HG02981 (cell line): ENCODE measurements around the gene UTP14A.
"Not testable (repeated sequence)": the region's sequence is repeated elsewhere in the genome, so short reads cannot be mapped to it uniquely, and the experiment has no call there.

Source experiments
- ATAC-seq: cut with Tn5 transposase; IDR thresholded peaks from one replicate; pipeline ENCODE4 v1.9.1; 2021; ENCODE audit warnings: mild to moderate bottlenecking, moderate library complexity; ENCODE audit not compliant: unreplicated experiment

Gene UTP14A, protein sequence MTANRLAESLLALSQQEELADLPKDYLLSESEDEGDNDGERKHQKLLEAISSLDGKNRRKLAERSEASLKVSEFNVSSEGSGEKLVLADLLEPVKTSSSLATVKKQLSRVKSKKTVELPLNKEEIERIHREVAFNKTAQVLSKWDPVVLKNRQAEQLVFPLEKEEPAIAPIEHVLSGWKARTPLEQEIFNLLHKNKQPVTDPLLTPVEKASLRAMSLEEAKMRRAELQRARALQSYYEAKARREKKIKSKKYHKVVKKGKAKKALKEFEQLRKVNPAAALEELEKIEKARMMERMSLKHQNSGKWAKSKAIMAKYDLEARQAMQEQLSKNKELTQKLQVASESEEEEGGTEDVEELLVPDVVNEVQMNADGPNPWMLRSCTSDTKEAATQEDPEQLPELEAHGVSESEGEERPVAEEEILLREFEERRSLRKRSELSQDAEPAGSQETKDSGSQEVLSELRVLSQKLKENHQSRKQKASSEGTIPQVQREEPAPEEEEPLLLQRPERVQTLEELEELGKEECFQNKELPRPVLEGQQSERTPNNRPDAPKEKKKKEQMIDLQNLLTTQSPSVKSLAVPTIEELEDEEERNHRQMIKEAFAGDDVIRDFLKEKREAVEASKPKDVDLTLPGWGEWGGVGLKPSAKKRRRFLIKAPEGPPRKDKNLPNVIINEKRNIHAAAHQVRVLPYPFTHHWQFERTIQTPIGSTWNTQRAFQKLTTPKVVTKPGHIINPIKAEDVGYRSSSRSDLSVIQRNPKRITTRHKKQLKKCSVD

DNA sequence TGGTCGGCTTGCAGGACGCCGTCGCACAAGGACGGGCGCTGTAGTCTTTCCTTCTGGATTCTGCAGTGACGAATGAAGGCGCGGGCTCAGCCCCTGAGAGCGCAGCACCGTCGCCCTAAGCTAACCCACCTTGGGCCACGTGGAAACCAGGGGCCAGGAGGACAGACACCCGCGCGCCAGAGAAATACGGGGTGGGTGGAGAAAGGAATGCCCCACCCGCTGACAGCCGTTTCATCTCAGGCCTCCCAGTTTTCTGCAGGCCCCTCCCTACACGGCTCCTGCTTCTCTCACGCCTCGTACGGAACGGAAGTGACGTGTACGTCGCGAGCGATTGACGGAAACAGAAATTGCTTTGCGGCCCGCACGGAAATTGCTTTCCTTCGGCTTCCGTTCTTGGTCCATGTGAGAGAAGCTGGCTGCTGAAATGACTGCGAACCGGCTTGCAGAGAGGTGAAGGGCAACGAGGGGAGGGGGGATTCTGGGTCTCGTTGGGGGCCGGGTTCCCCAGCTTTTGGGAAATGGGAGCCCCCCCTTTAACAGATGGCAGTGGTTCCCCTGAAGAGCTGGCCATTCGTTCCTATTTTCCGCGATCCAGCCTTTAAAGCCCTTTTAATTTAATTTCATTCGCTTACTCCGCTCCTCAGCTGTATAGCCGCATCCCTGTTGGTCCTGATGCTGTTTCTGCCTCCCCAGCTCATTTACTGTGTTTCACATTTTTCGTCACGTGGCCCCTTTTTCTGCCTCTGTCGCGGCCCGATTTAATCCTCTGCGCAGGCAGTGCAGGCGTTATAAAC is at the start of gene UTP14A:
UTP14A (plus strand) TSS at position 378 of the 794 bp plus-strand sequence; CDS start at position 425, 47 bp downstream.
- ATAC-seq = peak; percentile 95

DNA sequence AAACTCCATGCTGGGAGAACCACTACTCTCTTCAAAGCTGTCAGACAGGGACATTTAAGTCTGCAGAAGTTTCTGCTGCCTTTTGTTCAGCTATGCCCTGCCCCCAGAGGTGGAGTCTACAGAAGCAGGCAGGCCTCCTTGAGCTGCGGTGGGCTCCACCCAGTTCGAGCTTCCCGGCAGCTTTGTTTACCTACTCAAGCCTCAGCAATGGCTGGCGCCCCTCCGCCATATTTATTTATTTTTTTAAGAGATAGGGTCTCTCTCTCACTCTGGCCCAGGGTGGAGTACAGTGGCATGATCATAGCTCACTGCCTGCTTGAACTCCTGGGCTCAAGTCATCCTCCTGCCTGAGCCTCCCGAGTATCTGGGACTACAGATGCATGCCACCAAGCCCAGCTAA is 46.8 kb upstream of the UTP14A start:
- not testable (repeated sequence) for ATAC-seq

DNA sequence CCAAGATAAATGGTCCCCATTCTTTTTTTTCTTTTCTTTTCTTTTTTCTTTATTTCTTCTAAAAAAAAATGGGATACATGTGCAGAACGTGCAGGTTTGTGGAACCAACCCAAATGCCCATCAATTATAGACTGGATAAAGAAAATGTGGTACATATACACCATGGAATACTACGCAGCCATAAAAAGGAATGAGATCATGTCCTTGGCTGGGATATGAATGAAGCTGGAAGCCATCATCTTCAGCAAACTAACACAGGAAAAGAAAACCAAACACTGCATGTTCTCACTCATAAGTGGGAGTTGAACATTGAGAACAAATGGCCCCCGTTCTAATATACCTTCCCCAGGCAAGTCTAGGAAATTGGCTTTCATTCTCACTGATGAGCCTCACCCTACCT is 39.6 kb upstream of the UTP14A start:
- not testable (repeated sequence) for ATAC-seq

DNA sequence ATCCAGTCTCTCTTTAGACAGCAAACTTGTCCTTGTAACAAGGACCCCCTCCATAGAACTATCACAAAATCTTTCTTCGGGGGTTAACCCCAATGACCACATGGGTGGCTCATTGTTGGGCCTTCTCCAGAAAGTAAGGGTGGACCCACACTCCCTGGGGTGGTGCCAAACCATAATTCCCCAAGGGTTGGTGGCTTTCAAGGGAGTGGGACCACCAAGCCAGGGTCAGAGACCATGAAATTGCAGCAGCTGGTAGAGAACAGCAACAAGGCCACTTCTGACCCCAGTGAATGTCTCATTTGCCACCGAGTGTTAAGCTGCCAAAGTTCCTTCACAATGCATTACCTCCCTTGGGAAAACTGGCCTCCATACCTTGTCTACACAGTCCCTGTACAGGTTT is 33.4 kb upstream of the UTP14A start:
- no peak for ATAC-seq

DNA sequence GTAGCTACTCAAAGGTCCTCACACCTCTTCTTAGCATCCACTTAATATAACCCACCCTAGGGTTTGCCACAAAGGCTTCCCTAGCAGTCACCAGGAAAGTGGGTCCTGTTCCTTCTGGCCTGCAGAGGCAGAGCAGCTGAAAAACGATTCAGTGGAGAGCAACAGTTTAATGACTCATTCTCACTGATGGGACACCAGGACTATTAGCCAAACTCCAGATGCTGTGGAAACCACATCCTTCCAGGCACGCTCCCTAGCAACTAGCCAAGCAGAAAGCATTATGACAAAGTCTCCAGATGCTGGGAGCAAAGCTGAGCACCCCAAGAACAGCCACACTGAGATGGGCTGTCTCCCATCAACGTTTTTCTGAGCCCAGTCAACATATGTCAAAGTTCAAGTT is 30.3 kb upstream of the UTP14A start:
- ATAC-seq = no peak

DNA sequence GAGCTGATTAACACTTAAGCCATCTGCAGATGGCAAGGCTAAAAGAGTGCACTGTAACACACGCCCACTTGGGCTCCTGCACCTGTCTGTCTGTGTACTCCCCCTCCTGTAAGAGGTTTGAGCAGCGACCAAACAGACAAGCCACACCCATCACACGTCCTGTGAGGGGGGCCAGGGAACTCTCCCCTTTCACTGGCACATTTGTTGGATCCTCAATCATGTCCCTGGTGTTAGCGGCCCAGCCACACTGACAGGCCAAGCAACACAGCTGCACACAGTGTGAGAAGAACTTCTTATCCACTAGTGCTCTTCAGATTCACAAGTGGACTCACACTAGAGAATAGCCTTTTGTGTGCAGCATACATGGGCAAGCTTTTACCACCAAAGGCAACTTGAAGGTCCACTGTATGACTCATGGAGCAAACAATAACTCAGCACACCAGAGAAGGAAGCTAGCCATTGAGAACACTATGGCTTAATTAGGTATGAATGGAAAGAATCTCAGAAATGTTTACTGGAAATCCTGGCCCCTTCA is 29.1 kb upstream of the UTP14A start:
- ATAC-seq = no peak

DNA sequence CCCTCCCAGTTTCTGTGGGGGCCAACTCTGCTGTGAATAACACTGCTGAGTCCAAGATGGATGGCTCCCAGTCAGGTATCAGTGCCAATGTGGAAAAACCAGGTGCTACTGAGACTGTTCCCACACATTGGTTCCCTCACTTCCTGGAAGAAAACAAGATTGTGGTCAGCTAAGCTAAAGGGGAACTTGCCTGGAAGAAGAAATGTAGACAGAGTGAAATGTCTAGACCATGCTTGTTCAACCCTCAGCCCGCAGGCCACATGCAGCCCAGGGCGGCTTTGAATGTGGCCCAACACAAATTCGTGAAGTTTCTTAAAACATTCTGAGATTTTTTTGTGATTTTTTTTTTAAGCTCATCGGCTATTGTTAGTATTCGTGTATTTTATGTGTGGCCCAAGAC is 28.6 kb upstream of the UTP14A start:
- ATAC-seq = no peak

DNA sequence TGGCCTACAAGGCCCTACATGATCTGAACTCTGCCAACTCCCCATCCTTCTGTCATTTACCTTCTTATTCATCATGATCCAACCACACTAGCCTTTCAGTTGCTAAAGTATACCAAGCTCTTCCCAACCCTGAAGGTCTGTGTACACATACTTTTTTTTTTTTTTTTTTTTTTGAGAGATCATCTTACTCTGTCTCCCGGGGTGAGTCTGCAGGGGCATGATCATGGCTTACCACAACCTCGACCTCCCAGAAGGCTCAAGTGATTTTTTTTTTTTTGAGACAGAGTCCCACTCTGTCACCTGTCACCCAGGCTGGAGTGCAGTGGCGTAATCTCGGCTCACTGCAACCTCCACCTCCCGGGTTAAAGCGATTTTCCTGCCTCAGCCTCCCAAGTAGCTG is 5.9 kb upstream of the UTP14A start:
- no peak for ATAC-seq

DNA sequence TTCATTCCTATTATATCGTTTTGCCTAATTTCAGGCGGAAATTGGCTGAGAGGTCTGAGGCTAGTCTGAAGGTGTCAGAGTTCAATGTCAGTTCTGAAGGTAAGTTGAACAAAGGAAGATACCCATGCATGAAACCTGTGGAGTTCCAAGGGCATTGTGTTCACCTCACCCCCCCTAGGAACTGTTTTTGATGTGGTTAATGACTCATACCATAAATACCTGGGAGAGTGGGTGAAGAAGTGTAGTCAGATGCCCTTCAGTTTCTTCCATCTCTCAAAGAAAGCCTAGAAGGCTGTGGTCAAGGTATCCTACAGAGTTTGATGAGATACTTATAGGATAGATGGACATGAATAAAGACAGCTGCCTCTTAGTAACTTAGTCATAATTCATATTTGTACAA is 2.7 kb downstream of the UTP14A start:
- no peak for ATAC-seq

DNA sequence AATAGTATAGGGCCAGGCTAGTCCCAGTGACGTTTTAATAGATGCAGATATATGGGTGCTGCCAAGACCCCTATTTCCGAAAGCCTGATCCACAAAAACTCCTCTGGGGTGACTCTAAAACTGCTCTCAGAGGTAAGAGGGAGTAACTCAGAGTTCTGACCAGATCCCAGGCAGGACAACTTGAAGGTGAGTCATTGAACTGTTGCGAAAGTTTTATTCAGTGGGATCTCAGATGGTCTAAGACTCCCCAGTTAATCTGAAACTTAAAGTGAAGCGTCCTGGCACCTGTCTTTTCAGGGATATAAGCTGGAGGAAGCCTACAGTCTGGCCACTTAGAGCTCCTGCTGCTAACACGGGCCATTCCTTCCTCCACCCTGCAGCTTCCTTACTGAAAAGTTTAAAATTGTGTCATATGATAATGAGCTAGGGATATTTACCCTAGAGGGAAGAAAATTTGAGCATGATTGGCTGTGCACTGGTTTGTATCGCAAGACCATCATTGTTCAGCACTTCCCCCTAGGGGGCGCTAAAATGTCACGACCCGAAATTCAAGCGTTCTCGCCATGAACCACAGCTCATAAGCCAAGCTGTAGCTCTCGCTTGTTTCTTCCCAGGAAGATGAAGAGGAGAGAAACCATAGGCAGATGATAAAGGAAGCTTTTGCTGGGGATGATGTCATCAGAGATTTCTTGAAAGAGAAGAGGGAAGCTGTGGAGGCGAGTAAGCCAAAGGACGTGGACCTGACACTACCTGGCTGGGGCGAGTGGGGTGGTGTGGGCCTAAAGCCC is 19.5 kb downstream of the UTP14A start:
- no peak for ATAC-seq

DNA sequence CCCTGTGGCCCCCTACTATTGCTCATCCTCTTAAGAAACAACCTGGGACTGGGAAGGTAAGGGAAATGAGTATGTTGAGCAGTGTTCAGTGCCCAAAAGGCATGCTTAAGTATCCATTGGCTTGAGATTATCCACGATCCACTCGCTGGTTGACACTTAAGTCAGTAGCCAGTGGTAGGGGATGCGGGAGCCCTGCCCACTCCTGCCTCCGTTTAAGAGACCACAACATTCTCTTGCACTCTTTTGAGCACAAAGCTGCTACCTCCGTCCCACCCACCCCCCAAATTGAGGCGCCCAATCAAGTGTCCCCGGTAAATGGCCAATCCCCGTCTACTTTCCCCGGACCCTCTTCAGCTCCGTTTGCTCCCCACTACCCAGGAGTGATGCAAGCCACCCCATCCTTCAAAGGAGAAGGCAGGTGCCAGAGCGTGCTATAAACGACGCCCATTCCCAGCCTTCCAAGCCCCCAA is 25.0 kb downstream of the UTP14A start:
- ATAC-seq = peak; percentile 3

DNA sequence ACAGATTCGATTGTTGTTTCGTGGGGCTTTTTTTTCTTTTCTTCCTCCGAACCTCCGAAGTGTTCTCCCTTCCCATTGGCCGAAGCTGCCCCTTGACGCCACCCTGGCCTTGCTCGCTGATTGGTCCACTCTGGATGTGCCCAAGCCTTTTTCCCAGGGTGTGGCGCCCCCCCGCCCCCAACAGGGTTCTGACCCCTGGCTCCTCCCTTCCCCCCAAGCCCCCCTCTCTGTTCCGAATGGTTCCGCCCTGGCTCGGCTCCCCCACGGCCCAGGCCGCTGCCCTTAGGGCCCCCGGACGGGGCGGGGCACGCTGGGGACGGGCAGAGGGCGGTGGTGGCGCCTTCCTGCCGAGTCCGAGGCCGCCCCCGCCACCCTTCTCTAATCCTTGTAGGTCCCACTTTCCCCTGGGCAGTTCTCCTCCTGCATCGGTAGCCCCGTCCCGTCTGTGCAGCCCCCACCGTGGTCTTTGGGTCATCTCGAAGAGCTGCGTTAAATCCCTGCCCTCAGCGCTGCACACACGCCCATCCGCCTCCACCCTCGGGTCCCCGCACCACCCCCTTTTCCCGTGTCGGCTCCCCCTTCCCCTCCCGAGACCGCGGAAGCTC is 25.5 kb downstream of the UTP14A start:
- ATAC-seq = peak; percentile 64

DNA sequence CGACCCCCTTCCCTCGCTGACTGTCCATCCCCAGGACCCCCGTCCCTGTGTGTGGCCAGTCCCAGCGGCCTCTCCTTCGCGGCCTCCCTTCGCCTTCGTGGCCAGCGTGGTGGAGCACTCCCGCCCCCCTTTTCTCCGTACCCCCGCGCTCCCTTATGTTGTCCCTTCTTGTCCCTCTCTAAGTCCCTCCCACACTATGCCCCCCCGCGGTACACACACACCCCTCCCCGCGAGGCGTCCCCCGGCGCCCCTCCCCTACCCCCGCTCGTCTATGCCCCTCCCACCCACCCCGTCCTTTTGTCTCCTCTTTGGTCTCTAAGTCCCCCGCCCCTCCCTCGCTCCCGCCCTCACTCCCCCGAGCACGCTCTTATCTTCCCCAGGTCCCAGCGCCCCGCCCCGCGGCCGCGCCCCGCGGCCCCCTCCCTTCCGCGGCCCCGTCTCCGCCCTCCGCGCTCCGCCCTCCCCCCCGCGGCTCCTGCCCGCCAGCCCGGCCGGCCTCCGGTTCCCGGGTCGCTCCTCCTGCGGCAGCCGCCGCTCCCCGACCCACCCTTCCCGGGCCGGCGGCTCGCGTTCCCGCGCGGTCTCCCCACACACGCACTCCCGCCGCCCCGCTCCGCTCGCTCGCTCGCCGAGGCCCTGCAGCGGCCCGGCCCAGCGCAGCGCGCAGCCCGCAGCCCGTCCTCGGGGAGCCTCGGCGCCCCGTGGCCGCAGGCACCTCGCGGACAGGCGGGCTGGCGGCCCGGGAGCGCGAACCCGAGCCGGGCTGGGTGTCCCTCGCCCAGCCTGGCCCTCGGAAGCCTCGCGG is 26.3 kb downstream of the UTP14A start:
- peak; percentile 64 for ATAC-seq

DNA sequence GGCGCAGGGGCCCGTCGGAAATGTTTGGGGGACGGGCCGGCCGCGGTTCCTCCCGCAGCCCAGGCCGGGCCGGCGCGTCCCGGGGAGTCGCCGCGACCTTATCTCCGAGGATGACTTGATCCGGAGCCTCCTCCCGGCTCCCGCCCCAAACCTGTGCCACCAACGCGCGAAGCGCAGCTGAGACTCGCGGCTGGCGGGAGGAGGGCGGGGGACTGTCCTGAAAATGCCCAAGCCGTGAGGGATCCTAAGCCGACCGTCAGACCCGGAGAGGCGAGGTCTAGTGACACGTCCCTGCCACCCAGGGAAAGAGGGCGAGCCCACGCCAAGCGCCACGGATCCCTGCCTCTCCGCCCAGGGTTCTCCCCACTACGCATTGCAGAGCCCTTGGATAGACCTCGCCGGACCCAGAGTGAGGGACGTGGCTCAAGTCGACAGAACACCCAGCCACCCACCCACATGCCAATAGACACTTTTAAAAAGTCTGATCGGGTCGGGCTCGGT is 26.9 kb downstream of the UTP14A start:
- ATAC-seq = peak; percentile 4

DNA sequence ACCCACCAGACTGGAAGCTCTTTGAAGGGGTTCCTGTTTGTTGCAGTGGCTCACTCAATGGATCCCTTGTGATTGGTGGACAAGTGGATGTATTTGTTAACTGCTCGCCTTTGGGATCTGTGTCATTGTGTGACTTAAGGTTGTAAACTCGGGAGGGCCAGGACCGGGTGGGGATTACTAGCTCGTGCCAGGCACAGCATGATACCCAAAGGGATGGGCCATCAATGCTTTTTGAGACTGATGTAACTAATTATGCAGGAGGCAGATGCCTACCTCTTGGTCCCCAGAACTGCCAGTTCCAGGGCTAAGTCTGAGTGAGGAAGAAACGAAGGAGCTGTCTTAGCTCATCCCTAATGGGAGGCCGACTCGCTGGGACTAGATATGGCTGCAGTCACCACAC is 27.7 kb downstream of the UTP14A start:
- ATAC-seq = no peak

DNA sequence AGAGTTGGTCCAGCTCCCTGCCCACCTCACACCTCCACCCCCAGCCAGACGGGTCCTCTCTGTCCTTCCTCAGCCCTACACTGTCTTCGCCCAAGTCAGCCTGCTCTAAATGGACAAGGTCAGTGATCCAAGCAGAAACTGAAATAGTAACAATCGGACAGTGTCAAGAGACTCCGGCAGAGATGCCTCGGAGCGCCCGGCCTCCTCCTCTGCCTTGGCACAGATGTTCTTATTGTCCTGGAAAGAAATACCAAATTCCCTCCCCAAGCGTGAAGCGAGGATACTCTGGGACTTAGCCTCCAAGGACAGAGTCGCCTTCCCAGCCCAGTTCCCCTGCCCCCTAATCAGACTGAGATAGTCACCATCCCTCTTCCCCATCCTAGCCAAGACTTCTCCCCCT is 28.5 kb downstream of the UTP14A start:
- no peak for ATAC-seq

DNA sequence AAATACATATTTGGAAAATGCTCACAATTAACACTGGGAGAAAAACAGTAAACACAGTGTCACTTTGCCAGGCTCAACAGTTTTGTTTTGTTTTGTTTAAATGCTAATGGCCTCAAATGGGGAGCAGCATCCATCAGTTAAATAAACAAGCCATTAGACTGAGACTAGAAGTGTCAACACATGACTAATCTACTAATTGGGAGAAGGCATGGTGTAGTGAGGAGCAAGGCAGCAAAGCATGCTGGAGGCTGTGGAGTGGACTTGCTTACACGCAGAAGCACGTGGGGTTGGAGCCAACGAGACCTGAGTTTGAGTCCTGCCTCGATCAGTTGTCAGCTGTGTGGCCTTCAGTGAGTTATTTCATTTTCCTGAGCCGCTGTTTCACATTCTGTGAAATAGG is 29.0 kb downstream of the UTP14A start:
- ATAC-seq = no peak

DNA sequence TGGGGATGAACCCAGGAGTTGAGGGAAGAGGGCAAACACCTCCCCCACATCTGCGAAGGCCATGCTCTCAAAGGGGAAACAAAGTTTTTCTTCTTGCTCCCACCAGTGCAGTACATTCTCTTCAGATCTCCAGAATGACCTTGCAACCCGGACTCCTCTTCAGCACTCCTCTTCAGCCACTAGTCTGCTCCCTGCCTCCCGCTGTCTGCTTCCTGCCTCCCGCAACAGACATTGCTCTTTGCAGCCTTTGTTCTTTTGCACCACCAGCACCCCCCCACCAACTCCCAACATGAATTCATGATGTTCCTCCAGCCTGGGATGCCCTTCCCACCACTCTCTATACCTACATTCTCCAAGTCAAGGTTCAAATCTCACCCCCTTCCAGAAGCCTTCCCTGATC is 32.1 kb downstream of the UTP14A start:
- no peak for ATAC-seq

DNA sequence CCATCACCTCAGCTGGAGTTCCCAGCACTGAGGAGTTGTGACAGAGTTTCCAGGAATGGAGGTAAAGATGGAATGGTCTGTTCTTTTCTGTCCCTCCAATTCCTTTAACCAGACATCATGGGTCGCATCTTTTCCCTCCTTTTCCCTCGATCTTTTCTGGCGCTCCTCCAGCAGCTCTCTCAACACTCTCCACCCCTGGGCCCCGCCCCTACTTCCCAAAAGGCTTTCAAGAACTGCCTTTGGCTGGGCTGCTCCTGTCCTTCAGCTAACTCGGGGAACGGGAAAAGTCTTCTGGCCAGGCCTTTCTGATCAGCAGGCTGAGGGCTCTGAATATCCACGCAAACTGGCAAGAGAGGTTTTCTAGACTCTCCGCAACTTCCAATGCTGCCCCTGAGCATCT is 34.0 kb downstream of the UTP14A start:
- no peak for ATAC-seq
